SK-N-SH treated with all-trans-retinoic acid at 6 μM for 48 hours (cell line): ENCODE results near the gene CTRB2.

Experiments used
- ARNTL ChIP-seq: fragments of 450-650 bp; formaldehyde crosslinking; IDR thresholded peaks from 2 replicates; pipeline ENCODE4 v1.5.0; 2020; ENCODE audit warnings: low read depth, mild to moderate bottlenecking, moderate library complexity, borderline replicate concordance
- BACH2 ChIP-seq: fragments of 250-450 bp; sonication (Bioruptor Pico); IDR thresholded peaks from 2 replicates; pipeline ENCODE4 v1.9.0; 2021; ENCODE audit warnings: mild to moderate bottlenecking, borderline replicate concordance
- CREB5 ChIP-seq: fragments of 250-450 bp; sonication (Bioruptor Pico); IDR thresholded peaks from 2 replicates; pipeline ENCODE4 v1.5.1; 2020; ENCODE audit warnings: low read depth, mild to moderate bottlenecking, moderate library complexity
- CSDC2 ChIP-seq: fragments of 250-450 bp; sonication (Bioruptor Pico); IDR thresholded peaks from 2 replicates; pipeline ENCODE4 v1.5.0; 2020; ENCODE audit warnings: mild to moderate bottlenecking, moderate library complexity
- GLIS3 ChIP-seq: fragments of 250-450 bp; sonication (Bioruptor Pico); IDR thresholded peaks from 2 replicates; pipeline ENCODE4 v1.5.0; 2020; ENCODE audit warnings: mild to moderate bottlenecking, moderate library complexity
- ISL1 ChIP-seq: fragments of 250-450 bp; sonication (Bioruptor Pico); IDR thresholded peaks from 2 replicates; pipeline ENCODE4 v2.1.2; 2022; ENCODE audit warnings: mild to moderate bottlenecking, moderate library complexity
- OSR1 ChIP-seq: fragments of 250-450 bp; sonication (Bioruptor Pico); IDR thresholded peaks from 2 replicates; pipeline ENCODE4 v1.8.0; 2022; ENCODE audit warnings: moderate library complexity, mild to moderate bottlenecking, inconsistent platforms
- PATZ1 ChIP-seq: fragments of 250-450 bp; sonication (Bioruptor Pico); IDR thresholded peaks from 2 replicates; pipeline ENCODE4 v1.8.0; 2020; ENCODE audit warnings: mild to moderate bottlenecking, moderate library complexity, borderline replicate concordance
- PPARA ChIP-seq: fragments of 250-450 bp; sonication (Bioruptor Pico); IDR thresholded peaks from 2 replicates; pipeline ENCODE4 v1.5.0; 2020; ENCODE audit warnings: mild to moderate bottlenecking, borderline replicate concordance
- RARB ChIP-seq: fragments of 250-450 bp; sonication (Bioruptor Pico); IDR thresholded peaks from 2 replicates; pipeline ENCODE4 v1.8.0; 2021; ENCODE audit warnings: mild to moderate bottlenecking, moderate library complexity
- ZFP3 ChIP-seq: fragments of 250-450 bp; sonication (Bioruptor Pico); IDR thresholded peaks from 2 replicates; pipeline ENCODE4 v1.5.0; 2020; ENCODE audit warnings: mild to moderate bottlenecking, moderate library complexity
- ZNF565 ChIP-seq: fragments of 450-650 bp; formaldehyde crosslinking; conservative IDR thresholded peaks from 2 replicates; pipeline ENCODE4 v1.5.0; 2020; ENCODE audit warnings: low read depth, mild to moderate bottlenecking, moderate library complexity
- ZNF8 ChIP-seq: fragments of 450-650 bp; formaldehyde crosslinking; IDR thresholded peaks from 2 replicates; pipeline ENCODE4 v1.5.0; 2020; ENCODE audit warnings: mild to moderate bottlenecking, moderate library complexity

GRCh38 chr16:75192606-75193264, 14.2 kb downstream of the CTRB2 start:
- no peak for TF ChIP-seq ISL1
- no peak for TF ChIP-seq OSR1 (CRISPR knock-in tag)
- TF ChIP-seq CSDC2 (CRISPR knock-in tag): no peak
- no peak for TF ChIP-seq RARB
- no peak for TF ChIP-seq PPARA (CRISPR knock-in tag)
- TF ChIP-seq PATZ1: no peak
- TF ChIP-seq ZNF565: no peak
- no peak for TF ChIP-seq BACH2 (CRISPR knock-in tag)
- TF ChIP-seq ARNTL (CRISPR knock-in tag): no peak
- no peak for TF ChIP-seq CREB5
- no peak for TF ChIP-seq ZFP3
- TF ChIP-seq GLIS3 (CRISPR knock-in tag): no peak
- no peak for TF ChIP-seq ZNF8 (CRISPR knock-in tag)
